Coronary artery (tissue), 2 donors: ENCODE measurements around the gene COQ7.

ENCODE experiments used
- DNase-seq: peaks from one replicate; pipeline ENCODE4 v3.0.0-alpha.2; 2017; ENCODE audit warnings: low spot score
- H3K27ac ChIP-seq, 2 donors: fragments of 200-600 bp; sonication (generic); one replicate each; pipeline ENCODE4 v1.5.1; 2016 to 2019
- H3K4me3 ChIP-seq: fragments of 200-600 bp; sonication (generic); 2 replicates; pipeline ENCODE4 v1.5.1; 2016; ENCODE audit warnings: mild to moderate bottlenecking, moderate library complexity
- CTCF ChIP-seq: fragments of 200-600 bp; sonication (generic); IDR thresholded peaks from one replicate; pipeline ENCODE4 v1.5.1; 2019; ENCODE audit warnings: antibody characterized with exemption

The COQ7 gene

DNA sequence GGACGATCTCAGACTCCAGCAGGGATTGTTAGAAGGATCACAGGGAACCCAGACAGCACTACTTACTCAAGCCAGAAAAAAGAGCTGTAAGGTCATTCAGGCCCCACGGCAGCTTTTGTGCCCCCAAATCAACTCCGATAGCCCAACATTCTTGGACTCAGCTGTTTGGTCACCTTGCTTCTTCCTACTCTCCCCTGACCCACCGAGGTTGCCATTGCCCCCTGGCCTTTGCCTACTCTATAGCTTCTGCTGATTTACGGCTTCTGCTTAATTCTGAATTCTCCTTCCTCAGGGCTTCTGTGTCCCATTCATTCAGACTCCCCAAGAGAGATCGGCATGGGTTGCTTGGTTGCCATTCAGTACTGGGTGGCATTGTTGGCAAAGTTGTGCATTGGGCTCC lies 37.7 kb downstream of the COQ7 start:
- no peak for TF ChIP-seq CTCF

DNA sequence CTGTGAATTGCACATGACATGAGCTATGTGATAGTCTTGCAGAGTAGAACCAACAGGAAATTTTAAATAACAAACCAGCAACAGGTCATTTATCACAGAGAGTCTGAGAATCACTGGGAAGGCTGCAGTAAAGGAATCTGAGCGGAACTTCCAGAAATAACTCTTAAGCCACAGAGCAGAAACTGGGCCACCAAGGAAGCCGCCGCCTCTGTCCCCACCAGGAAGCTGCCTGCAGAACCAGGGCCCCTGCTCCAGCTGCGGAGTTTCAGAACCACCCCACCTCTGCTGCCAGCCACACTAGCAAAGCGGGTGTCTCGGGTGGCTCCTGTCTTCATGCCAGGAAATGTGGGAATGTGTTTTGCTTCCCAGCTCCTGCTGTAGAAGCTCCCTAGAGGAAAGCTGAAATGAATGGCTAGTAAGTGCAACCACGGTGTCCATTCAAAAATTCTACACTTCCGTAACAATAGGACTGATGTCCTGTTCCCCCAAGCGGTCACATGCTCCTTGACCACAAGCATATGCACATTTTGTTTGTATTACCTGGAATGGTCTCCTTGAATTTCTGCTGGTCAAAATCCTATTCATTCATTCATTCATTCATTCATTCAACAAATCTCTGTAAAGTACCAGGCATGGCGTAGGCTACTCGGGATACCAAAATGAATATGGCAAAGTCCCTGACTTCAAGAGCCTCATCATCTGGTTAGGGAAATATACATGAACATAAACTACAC lies 38.6 kb downstream of the COQ7 start:
- DNase-seq: no peak

More for the DNA sequence above, 37.7 kb downstream of the COQ7 start:
- Histone ChIP-seq H3K27ac (no peak overlapping the region), H3K4me3 (no peak overlapping the region)
- DNase-seq: no peak

DNA sequence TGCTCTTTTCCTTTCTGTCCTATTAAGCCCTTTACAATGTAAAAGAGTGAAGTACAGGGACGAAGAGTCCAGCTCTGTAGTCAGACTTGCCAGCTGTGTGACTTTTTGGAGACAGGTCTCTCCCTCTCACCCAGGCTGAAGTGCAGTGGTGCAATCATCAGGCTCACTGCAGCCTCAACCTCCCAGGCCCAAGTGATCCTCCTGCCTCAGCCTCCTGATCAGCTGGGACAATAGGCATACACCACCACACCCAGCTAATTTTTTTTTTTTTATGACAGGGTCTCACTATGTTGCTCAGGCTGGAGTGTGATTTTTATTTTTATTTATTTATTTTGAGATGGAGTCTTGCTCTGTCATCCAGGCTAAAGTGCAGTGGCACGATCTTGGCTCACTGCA lies 39.2 kb downstream of the COQ7 start:
- no peak for DNase-seq
- no peak for TF ChIP-seq CTCF

More for the DNA sequence above, 38.6 kb downstream of the COQ7 start:
- no peak overlapping the region for H3K27ac ChIP-seq
- no peak for TF ChIP-seq CTCF
- H3K4me3 ChIP-seq: no peak overlapping the region

DNA sequence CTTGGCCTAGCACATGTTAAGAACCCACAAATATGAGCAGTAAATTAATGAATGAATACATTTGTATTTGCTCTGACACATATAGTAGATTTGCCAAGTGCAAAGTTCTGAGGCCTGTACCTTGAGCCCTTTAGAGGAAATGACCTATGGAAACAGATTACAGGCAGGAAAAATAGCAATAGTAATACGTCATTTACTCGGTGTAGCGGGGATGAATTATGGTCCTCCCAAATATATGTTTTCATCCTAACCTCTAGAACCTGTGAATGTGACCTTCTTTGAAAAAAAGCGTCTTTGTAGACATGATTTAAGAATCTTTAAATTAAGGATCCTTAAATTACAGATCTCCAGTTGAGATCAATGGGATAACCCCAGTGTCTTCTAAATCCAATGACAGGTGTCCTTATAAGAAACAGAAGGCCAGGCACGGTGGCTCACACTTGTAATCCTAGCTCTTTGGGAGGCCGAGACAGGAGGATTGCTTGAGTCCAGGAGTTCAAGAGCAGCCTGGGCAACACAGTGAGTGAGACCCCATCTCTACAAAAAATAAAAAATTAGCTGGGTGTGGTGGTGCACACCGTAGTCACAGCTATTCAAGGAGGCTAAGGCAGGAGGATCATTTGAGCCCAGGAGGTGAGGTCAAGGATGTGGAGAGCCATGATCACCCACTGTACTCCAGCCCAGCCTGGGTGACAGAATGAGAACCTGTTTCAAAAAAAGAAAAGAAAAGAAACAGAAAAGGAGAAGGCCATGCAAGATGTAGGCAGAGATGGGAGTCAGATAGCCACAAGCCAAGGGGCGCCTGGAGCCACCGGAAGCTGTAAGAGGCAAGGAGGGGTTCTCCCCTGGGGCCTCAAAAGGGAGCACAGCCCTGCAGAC lies 41.2 kb downstream of the COQ7 start:
- DNase-seq: no peak
- Histone ChIP-seq H3K27ac (no peak overlapping the region), H3K4me3 (no peak overlapping the region)
- no peak for TF ChIP-seq CTCF

More for the DNA sequence above, 39.2 kb downstream of the COQ7 start:
- Histone ChIP-seq H3K27ac (no peak overlapping the region), H3K4me3 (no peak overlapping the region)

- H3K27ac ChIP-seq: no peak overlapping the region
- DNase-seq: no peak
- no peak for TF ChIP-seq CTCF
- no peak overlapping the region for H3K4me3 ChIP-seq
Measured at GRCh38 chr16:19109288-19109664, 41.9 kb downstream of the COQ7 start.

- no peak overlapping the region for H3K4me3 ChIP-seq
- no peak for DNase-seq
- TF ChIP-seq CTCF: no peak
- no peak overlapping the region for H3K27ac ChIP-seq
Measured at GRCh38 chr16:19110537-19111360, 43.3 kb downstream of the COQ7 start.
